GM18517 (cell line): ENCODE results near the gene SCFD1.

Experiments
- ATAC-seq: cut with Tn5 transposase; IDR thresholded peaks from one replicate; pipeline ENCODE4 v1.9.1; 2021; ENCODE audit warnings: mild to moderate bottlenecking, moderate library complexity; ENCODE audit not compliant: unreplicated experiment

Gene SCFD1

DNA sequence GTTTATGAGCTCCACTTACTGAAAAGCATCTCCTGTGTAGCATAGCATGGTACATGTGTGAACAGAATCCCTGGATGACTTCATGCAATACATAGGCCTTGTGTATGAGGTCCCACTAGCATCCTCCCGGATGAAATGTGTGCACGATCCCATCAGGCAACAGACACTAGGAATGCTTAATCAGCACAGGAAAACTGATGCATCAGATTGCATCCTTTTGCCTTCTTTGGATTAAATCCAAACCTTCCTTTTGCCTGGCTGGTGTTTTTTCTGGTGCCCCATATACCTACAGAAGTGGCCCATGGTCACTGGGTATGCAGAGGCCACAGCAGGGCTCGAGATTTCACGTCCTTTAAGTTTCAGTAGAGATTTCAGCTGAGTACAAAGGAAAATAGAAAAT, 131.3 kb downstream of the SCFD1 start:
- ATAC-seq = no peak

DNA sequence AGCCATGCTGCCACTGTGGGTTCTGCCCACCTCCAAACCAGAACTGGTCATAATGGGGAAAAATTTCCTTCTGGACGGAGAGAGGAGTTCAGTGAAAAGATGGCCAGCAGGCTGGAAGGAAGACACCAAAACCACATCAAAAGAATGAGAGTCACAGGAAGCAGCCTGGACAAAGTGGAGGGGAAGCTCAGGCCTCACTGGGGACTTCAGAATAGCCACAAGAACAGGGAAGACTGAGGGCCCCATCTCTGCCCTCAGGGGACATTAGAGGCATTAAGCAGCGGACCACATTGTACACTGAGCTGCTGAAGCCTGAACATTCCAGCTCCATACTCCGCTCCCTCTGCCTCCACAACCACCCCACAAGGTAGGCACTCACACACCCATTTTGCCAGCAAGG, 132.7 kb downstream of the SCFD1 start:
- no peak for ATAC-seq

DNA sequence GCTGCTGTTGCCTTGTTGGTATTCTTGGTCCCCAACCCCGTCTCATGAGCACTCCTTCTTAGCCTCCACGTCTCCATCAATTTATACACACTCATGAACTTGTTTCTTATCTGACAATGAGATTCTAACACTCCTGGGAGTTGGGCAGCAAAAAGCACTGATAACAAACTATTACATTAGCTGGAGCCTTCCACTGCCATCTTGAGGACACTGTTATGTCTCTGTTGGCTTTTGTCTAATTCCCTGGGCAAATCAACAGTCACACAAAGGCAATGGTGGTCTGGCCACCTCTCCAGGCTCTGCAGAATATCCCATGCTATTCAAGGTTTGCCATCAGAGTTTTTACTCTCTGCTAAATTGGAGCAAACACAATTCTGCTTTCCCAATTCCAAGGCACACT, 134.5 kb downstream of the SCFD1 start:
- no peak for ATAC-seq

DNA sequence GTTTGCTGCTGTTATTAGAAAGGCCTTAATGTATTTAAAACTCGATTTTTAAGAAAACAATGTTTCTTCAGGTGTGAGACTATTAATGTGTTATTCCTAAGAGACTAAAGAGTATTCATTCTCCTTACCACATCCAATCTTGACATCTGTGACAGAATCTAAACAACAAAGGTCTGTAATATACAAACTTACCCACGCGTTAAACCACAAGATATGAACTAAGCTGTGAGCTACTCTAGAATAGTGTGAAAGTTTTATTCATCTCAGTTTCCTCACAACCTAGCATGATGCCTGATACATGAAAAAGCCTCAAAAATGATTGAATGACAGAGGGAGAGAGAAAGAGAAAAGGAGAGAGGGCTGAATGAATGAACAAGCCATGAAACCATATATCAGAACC, 135.0 kb downstream of the SCFD1 start:
- no peak for ATAC-seq

DNA sequence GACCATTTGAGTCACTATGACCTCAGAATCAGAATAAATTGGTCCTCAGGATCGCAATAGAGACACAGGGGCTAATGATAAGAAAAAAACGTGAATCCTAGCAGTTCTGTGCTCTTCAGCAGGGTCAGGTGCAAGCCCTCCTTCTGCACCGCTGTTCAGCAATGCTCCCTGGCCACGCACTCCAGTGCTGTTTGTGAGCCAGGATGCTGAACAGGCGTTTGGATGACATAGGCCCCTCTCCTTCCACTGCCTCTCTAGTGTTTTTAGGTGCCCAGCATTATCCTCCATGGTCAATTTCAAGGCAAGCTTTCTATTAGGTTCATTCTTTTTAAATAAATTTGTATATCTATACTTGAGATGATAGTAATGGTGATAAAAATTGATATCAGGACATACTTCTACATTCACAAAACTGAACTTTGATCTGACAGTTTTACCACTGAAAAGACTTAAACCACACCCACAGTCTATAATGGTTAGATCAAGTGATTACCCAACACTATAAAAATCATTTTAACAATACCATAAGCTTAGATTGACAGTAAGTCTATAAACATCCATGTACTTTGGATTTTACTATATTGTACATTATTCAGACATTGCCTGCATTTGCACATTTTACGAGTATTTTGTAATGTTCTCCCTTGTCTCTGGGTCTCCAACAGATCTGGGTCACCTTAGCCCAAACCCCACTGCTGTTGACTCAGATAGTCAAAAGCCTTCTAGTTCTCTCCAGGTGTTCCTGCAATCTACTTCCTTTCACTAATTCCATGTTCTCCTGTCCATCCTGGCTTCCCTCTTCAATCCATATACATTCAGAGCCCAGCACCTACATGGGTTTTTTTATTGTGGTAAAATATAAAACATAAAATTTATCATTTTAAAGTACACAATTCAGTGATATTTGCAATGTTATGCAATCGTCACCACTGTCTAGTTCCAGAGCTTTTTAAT, 137.3 kb downstream of the SCFD1 start:
- no peak for ATAC-seq

DNA sequence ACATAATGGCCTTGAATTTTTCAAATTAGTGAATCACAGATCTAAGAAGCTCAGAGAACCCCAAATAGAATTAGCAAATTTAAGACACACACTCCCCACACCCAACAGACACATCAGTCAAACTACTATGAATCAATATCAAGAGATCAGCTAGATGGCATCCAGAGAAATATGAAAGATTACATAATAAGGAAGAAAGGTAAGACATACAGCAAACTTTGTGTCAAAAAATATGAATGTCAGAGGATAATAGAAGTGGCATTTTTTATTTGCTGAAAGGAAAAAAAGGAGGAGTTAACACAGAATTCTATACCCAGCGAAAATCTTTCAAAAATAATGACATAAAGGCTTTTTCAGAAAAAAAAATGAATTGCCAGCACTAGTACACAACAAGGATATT, 141.8 kb downstream of the SCFD1 start:
- ATAC-seq = no peak

DNA sequence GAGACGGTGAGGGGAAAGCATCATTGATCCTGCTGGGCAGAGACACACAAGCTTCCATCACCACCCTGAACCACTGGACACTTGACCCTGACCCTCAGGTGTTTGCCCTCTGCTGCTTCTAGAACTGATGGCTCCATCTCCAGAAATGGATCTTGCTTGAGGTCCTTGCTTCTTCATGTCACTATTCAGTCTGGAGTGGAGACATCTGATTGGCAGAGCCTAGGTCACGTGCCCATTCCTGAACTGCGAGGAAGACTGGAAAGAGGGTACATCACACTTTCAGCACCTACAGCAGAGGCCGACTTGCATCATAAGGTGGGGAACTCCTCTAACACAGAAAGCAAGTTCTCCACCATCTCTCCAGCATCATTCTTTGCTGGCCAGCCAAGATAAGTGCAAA, 145.5 kb downstream of the SCFD1 start:
- ATAC-seq = no peak

DNA sequence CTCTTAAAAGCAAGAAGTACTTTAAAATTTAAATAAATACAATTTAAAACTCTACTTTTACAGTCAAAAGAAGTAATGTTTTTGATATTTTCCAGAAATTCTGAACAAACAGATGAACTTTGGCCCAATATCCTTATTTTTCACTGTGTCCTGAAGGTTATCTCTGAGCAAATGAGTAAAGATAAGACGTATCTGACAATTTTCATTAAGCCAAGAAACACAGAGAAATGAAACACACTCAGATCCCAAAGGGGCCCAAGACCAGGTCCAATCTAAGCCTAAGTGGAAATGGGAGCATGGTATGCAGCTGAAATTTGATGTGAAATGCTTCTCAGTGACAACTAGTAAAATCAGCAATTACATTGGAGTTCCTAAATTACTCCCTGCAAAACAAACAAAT, 146.7 kb downstream of the SCFD1 start:
- ATAC-seq = no peak

DNA sequence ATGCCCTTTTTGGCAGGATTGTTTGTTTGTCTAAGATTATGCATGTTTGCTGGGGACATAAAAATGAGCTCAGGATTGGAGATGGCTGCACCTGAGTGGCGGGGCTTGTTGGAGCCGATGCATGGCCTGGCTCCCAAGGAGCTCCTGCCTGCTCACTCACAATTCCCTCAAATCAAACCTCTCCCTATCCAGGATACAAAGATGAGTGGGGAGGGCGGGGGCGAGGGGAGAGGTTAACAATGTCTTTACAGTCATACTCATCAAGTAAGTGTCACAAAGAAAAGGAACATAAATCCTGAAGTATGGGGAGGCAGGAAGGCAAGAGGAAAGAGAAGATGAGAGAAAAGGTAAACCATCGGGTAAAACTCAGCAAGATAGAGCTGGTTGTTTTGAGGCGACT, 148.3 kb downstream of the SCFD1 start:
- ATAC-seq = no peak

DNA sequence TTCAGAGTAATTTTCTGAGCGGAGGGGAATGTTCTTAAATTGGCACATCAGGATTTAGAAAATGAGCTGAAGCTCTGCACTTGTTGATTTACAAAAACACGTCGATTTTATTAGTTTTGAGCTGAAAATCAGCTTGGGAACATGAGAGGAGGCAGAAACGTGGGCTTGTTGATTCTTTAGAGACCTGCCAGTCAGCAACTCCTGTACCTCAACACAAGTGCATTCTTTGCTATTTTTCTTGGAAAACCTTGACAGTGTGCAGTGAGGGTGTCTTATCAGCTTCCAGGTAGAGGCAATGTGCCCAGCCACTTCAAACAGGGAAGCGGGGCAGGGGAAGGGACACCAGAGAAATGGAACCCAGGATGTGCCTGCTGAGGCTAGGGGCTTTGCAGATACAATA, 149.5 kb downstream of the SCFD1 start:
- no peak for ATAC-seq

DNA sequence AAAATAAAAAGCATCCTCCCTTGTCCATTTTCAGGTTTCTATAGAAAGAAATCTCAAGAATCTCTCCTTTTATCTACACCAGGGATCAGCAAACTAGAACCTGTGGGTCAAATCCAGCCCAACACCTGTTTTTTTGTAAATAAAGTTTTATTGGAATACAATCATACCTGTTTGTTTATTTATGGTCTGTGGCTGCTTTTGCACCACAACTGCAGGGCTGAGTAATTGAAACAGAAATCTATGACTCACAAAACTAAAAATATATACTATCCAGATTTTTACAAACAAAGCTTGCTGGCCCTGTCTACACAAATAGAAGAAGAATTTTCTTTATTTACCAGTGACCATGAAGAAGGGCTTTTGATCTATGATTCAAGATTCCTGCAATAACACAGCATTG, 157.1 kb downstream of the SCFD1 start:
- ATAC-seq = peak; percentile 52
